ENCODE results near the gene FBXO44.

The FBXO44 gene

GRCh38 chr1:11697188-11697892 lies 42.7 kb downstream of the FBXO44 start:
- no peak overlapping the region for H3K4me3 ChIP-seq (ENCODE audit: insufficient read depth, low read depth, low read length)

GRCh38 chr1:11697893-11698210 lies 43.2 kb downstream of the FBXO44 start:
- H3K4me1 ChIP-seq (ENCODE audit: control insufficient read depth, insufficient read depth, low read length): peaks cover 30% of the 10 kb centered on the region
- H3K36me3 ChIP-seq (ENCODE audit: control insufficient read depth, insufficient read depth, low read length): no peaks in the 10 kb centered on the region
- no peaks in the 10 kb centered on the region for H3K9me3 ChIP-seq (ENCODE audit: control insufficient read depth, low read length)
- no peak overlapping the region for H3K4me3 ChIP-seq (ENCODE audit: insufficient read depth, low read depth, low read length)
- no peak overlapping the region for H3K27ac ChIP-seq (ENCODE audit: insufficient read depth, low read depth, low read length, poor library complexity, severe bottlenecking)
- peaks cover 6% of the 10 kb centered on the region for H3K27me3 ChIP-seq (ENCODE audit: control insufficient read depth, insufficient read depth, low read length, poor library complexity, severe bottlenecking)
- 80 to 91% methylated on average over 5 of the region's 5 CpGs for WGBS, 2 experiments

More at GRCh38 chr1:11697188-11697892, 42.7 kb downstream of the FBXO44 start:
- WGBS, 2 experiments: 75% methylated on average over 8 of the region's 8 CpGs
- H3K27ac ChIP-seq (ENCODE audit: insufficient read depth, low read depth, low read length, poor library complexity, severe bottlenecking): no peak overlapping the region
- H3K36me3 ChIP-seq (ENCODE audit: control insufficient read depth, insufficient read depth, low read length): no peaks in the 10 kb centered on the region
- peaks cover 30% of the 10 kb centered on the region for H3K4me1 ChIP-seq (ENCODE audit: control insufficient read depth, insufficient read depth, low read length)
- peaks cover 11% of the 10 kb centered on the region for H3K27me3 ChIP-seq (ENCODE audit: control insufficient read depth, insufficient read depth, low read length, poor library complexity, severe bottlenecking)
- H3K9me3 ChIP-seq (ENCODE audit: control insufficient read depth, low read length): no peaks in the 10 kb centered on the region

- peak overlapping the region; percentile 50 for H3K27ac ChIP-seq (ENCODE audit: insufficient read depth, low read depth, low read length, poor library complexity, severe bottlenecking)
These were observed 46.2 kb downstream of the FBXO44 start for GRCh38 chr1:11700601-11701467.

GRCh38 chr1:11701551-11701961 lies 46.9 kb downstream of the FBXO44 start:
- no peaks in the 10 kb centered on the region for H3K27me3 ChIP-seq (ENCODE audit: control insufficient read depth, insufficient read depth, low read length, poor library complexity, severe bottlenecking)
- peaks cover 4% of the 10 kb centered on the region for H3K36me3 ChIP-seq (ENCODE audit: control insufficient read depth, insufficient read depth, low read length)
- 61 to 63% methylated on average over 15 of the region's 15 CpGs for WGBS, 2 experiments
- H3K9me3 ChIP-seq (ENCODE audit: control insufficient read depth, low read length): no peaks in the 10 kb centered on the region
- peak overlapping the region; percentile 50 for H3K27ac ChIP-seq (ENCODE audit: insufficient read depth, low read depth, low read length, poor library complexity, severe bottlenecking)
- H3K4me3 ChIP-seq (ENCODE audit: insufficient read depth, low read depth, low read length): no peak overlapping the region
- peaks cover 52% of the 10 kb centered on the region for H3K4me1 ChIP-seq (ENCODE audit: control insufficient read depth, insufficient read depth, low read length)

More at GRCh38 chr1:11700601-11701467, 46.2 kb downstream of the FBXO44 start:
- 66 to 67% methylated on average over 34 of the region's 34 CpGs for WGBS, 2 experiments
- H3K4me3 ChIP-seq (ENCODE audit: insufficient read depth, low read depth, low read length): no peak overlapping the region
- H3K36me3 ChIP-seq (ENCODE audit: control insufficient read depth, insufficient read depth, low read length): no peaks in the 10 kb centered on the region
- H3K27me3 ChIP-seq (ENCODE audit: control insufficient read depth, insufficient read depth, low read length, poor library complexity, severe bottlenecking): no peaks in the 10 kb centered on the region
- H3K9me3 ChIP-seq (ENCODE audit: control insufficient read depth, low read length): no peaks in the 10 kb centered on the region
- peaks cover 46% of the 10 kb centered on the region for H3K4me1 ChIP-seq (ENCODE audit: control insufficient read depth, insufficient read depth, low read length)

GRCh38 chr1:11701981-11702803 lies 47.5 kb downstream of the FBXO44 start:
- Histone ChIP-seq H3K27ac (ENCODE audit: insufficient read depth, low read depth, low read length, poor library complexity, severe bottlenecking) (no peak overlapping the region), H3K9me3 (ENCODE audit: control insufficient read depth, low read length) (no peaks in the 10 kb centered on the region), H3K27me3 (ENCODE audit: control insufficient read depth, insufficient read depth, low read length, poor library complexity, severe bottlenecking) (no peaks in the 10 kb centered on the region), H3K4me1 (ENCODE audit: control insufficient read depth, insufficient read depth, low read length) (peaks cover 52% of the 10 kb centered on the region), H3K36me3 (ENCODE audit: control insufficient read depth, insufficient read depth, low read length) (peaks cover 4% of the 10 kb centered on the region), H3K4me3 (ENCODE audit: insufficient read depth, low read depth, low read length) (no peak overlapping the region)
- 89 to 90% methylated on average over 15 of the region's 15 CpGs for WGBS, 2 experiments

- no peaks in the 10 kb centered on the region for H3K9me3 ChIP-seq (ENCODE audit: control insufficient read depth, low read length)
- H3K4me3 ChIP-seq (ENCODE audit: insufficient read depth, low read depth, low read length): peak overlapping the region; percentile 10
- WGBS, 2 experiments: 57 to 61% methylated on average over 8 of the region's 8 CpGs
- H3K36me3 ChIP-seq (ENCODE audit: control insufficient read depth, insufficient read depth, low read length): peaks cover 4% of the 10 kb centered on the region
- H3K27ac ChIP-seq (ENCODE audit: insufficient read depth, low read depth, low read length, poor library complexity, severe bottlenecking): peak overlapping the region; percentile 55
- peaks cover 60% of the 10 kb centered on the region for H3K4me1 ChIP-seq (ENCODE audit: control insufficient read depth, insufficient read depth, low read length)
- no peaks in the 10 kb centered on the region for H3K27me3 ChIP-seq (ENCODE audit: control insufficient read depth, insufficient read depth, low read length, poor library complexity, severe bottlenecking)
These were observed 48.9 kb downstream of the FBXO44 start for GRCh38 chr1:11703357-11704193.

- Histone ChIP-seq H3K27me3 (ENCODE audit: control insufficient read depth, insufficient read depth, low read length, poor library complexity, severe bottlenecking) (no peaks in the 10 kb centered on the region), H3K4me1 (ENCODE audit: control insufficient read depth, insufficient read depth, low read length) (peaks cover 60% of the 10 kb centered on the region), H3K4me3 (ENCODE audit: insufficient read depth, low read depth, low read length) (peak overlapping the region; percentile 10), H3K9me3 (ENCODE audit: control insufficient read depth, low read length) (no peaks in the 10 kb centered on the region), H3K36me3 (ENCODE audit: control insufficient read depth, insufficient read depth, low read length) (peaks cover 4% of the 10 kb centered on the region), H3K27ac (ENCODE audit: insufficient read depth, low read depth, low read length, poor library complexity, severe bottlenecking) (peak overlapping the region; percentile 55)
- 16 to 21% methylated on average over 11 of the region's 11 CpGs for WGBS, 2 experiments
These were observed 49.5 kb downstream of the FBXO44 start for GRCh38 chr1:11704194-11704529.

- H3K36me3 ChIP-seq (ENCODE audit: control insufficient read depth, insufficient read depth, low read length): peaks cover 4% of the 10 kb centered on the region
- peaks cover 60% of the 10 kb centered on the region for H3K4me1 ChIP-seq (ENCODE audit: control insufficient read depth, insufficient read depth, low read length)
- WGBS, 2 experiments: 68 to 74% methylated on average over 22 of the region's 22 CpGs
- peak overlapping the region; percentile 55 for H3K27ac ChIP-seq (ENCODE audit: insufficient read depth, low read depth, low read length, poor library complexity, severe bottlenecking)
- no peaks in the 10 kb centered on the region for H3K27me3 ChIP-seq (ENCODE audit: control insufficient read depth, insufficient read depth, low read length, poor library complexity, severe bottlenecking)
- H3K9me3 ChIP-seq (ENCODE audit: control insufficient read depth, low read length): no peaks in the 10 kb centered on the region
- peak overlapping the region; percentile 10 for H3K4me3 ChIP-seq (ENCODE audit: insufficient read depth, low read depth, low read length)
These were observed 50.2 kb downstream of the FBXO44 start for GRCh38 chr1:11704691-11705475.

GRCh38 chr1:11705596-11705995 lies 50.9 kb downstream of the FBXO44 start:
- H3K27ac ChIP-seq (ENCODE audit: insufficient read depth, low read depth, low read length, poor library complexity, severe bottlenecking): no peak overlapping the region
- H3K4me3 ChIP-seq (ENCODE audit: insufficient read depth, low read depth, low read length): no peak overlapping the region
- H3K4me1 ChIP-seq (ENCODE audit: control insufficient read depth, insufficient read depth, low read length): peaks cover 59% of the 10 kb centered on the region
- H3K9me3 ChIP-seq (ENCODE audit: control insufficient read depth, low read length): no peaks in the 10 kb centered on the region
- peaks cover 4% of the 10 kb centered on the region for H3K36me3 ChIP-seq (ENCODE audit: control insufficient read depth, insufficient read depth, low read length)
- no peaks in the 10 kb centered on the region for H3K27me3 ChIP-seq (ENCODE audit: control insufficient read depth, insufficient read depth, low read length, poor library complexity, severe bottlenecking)
- 88 to 90% methylated on average over 9 of the region's 9 CpGs for WGBS, 2 experiments
